ENCODE results near the gene SLC12A7.

Gene SLC12A7

DNA sequence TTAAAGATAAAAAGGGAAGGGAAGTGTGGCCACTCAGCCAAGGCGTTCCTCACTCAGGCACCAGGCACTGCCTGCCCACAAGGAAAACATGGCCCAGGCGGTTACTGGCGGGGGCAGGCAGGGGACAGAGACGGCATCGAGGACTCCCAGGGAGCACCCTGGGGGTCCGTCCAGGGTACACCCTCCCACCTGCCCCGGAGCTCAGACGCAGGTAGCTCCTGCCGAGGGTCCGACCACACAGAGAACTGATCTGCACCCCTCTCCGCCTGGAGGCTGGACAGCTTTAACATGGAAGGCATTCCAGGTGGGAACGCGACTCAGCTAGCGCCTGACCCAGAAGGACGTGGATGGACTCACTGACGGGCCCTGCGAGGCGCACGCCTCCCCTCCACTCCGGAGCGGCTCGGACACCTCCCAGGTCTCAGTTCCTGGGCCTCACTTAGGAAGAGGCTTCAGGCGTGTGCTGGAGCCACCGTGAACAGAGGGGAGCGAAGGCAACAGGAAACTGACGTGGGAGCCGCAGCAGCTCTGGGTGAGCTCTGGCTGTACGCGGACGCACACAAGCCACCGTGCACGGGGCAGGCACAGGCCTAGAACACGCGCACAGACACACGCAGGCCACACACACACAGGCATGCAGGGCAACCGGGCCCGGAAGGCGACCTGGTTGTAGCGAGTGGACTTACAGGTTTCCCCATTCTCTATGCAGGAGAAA lies 55.8 kb downstream of the SLC12A7 start:
- Histone ChIP-seq H3K36me3 (ENCODE audit: insufficient read depth, low read length) (no peaks in the 10 kb centered on the region), H3K9ac (ENCODE audit: low read depth, low read length, poor library complexity, severe bottlenecking) (no peak overlapping the region), H4K20me1 (ENCODE audit: insufficient read depth, low read length, poor library complexity, severe bottlenecking) (no peaks in the 10 kb centered on the region), H3K27me3 (ENCODE audit: insufficient read depth, low read length, poor library complexity, severe bottlenecking) (no peaks in the 10 kb centered on the region), H3K4me3 (ENCODE audit: low read length, poor library complexity, severe bottlenecking) (no peak overlapping the region), H3K4me1 (ENCODE audit: insufficient read depth, low read length, poor library complexity, severe bottlenecking) (no peaks in the 10 kb centered on the region), H3K79me2 (ENCODE audit: insufficient read depth, low read length) (no peaks in the 10 kb centered on the region), H2AFZ (ENCODE audit: low read length) (no peak overlapping the region), H3K9me3 (ENCODE audit: insufficient read depth, low read depth, low read length) (no peaks in the 10 kb centered on the region), H3K9me2 (replicated peaks; ENCODE audit: low read depth, low read length) (no peaks in the 10 kb centered on the region), H3K4me2 (ENCODE audit: low read depth, low read length, poor library complexity, severe bottlenecking) (no peak overlapping the region), H3F3A (ENCODE audit: low read depth) (no peaks in the 10 kb centered on the region)
- TF ChIP-seq, protein P1, sequence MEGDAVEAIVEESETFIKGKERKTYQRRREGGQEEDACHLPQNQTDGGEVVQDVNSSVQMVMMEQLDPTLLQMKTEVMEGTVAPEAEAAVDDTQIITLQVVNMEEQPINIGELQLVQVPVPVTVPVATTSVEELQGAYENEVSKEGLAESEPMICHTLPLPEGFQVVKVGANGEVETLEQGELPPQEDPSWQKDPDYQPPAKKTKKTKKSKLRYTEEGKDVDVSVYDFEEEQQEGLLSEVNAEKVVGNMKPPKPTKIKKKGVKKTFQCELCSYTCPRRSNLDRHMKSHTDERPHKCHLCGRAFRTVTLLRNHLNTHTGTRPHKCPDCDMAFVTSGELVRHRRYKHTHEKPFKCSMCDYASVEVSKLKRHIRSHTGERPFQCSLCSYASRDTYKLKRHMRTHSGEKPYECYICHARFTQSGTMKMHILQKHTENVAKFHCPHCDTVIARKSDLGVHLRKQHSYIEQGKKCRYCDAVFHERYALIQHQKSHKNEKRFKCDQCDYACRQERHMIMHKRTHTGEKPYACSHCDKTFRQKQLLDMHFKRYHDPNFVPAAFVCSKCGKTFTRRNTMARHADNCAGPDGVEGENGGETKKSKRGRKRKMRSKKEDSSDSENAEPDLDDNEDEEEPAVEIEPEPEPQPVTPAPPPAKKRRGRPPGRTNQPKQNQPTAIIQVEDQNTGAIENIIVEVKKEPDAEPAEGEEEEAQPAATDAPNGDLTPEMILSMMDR (conservative IDR thresholded peaks at IDR 0.05; ENCODE audit: low read length): no peak
- no peak for TF ChIP-seq EZH2phosphoT487 (IDR thresholded peaks at IDR 0.05; ENCODE audit: borderline replicate concordance)

DNA sequence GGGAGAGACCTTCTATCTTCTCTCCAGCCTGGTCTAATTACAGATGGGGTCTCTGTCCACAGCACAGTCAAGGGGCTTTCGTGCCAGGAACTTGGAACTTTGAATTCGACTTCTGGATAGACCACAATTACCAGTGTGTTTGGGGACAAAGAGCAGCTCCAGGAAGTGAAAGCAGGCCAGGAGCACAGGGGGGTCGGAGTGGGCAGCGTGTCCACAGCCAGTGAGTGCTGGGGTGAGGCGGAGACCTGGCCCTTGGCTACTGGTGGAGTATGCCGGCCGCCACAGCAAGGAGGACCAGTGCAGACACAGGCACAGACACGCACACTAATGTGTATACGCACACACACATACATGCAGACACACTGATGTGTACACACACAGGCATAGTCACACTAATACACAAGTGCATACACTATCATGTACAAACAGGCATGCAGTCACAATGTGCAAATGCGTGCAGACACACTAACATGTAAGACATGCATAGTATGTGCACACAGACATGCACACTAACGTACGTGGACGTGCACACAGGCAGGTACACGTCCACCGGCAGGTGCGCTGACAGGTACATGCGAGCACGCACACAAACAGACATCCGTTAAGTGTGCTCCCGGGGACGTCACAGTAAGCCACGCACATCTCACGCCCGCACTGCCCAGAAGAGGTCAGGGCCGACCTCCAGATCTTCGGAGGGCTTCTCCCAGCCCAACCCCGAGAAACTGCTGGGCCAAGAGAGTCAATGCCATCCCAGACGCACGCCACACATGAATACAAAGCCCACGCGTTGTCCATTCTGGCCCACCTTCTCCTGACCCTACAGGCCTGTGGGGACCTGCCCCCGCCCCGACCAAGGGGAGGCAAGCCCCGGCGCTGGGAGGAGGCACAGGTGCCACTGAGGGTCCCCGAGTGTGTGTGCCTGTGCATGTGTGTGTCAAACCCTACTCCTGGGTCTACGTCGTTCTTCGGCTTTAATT lies 56.8 kb downstream of the SLC12A7 start:
- Histone ChIP-seq H3K4me3 (ENCODE audit: low read length, poor library complexity, severe bottlenecking) (no peak overlapping the region), H3K9ac (ENCODE audit: low read depth, low read length, poor library complexity, severe bottlenecking) (no peak overlapping the region), H3K27me3 (ENCODE audit: insufficient read depth, low read length, poor library complexity, severe bottlenecking) (no peaks in the 10 kb centered on the region), H3K9me2 (replicated peaks; ENCODE audit: low read depth, low read length) (no peaks in the 10 kb centered on the region), H3F3A (ENCODE audit: low read depth) (no peaks in the 10 kb centered on the region), H3K4me2 (ENCODE audit: low read depth, low read length, poor library complexity, severe bottlenecking) (no peak overlapping the region), H4K20me1 (ENCODE audit: insufficient read depth, low read length, poor library complexity, severe bottlenecking) (no peaks in the 10 kb centered on the region), H2AFZ (ENCODE audit: low read length) (no peak overlapping the region), H3K9me3 (ENCODE audit: insufficient read depth, low read depth, low read length) (no peaks in the 10 kb centered on the region), H3K79me2 (ENCODE audit: insufficient read depth, low read length) (no peaks in the 10 kb centered on the region), H3K36me3 (ENCODE audit: insufficient read depth, low read length) (no peaks in the 10 kb centered on the region), H3K4me1 (ENCODE audit: insufficient read depth, low read length, poor library complexity, severe bottlenecking) (no peaks in the 10 kb centered on the region)
- TF ChIP-seq, protein P1 (conservative IDR thresholded peaks at IDR 0.05; ENCODE audit: low read length): no peak
- TF ChIP-seq EZH2phosphoT487 (IDR thresholded peaks at IDR 0.05; ENCODE audit: borderline replicate concordance): no peak

DNA sequence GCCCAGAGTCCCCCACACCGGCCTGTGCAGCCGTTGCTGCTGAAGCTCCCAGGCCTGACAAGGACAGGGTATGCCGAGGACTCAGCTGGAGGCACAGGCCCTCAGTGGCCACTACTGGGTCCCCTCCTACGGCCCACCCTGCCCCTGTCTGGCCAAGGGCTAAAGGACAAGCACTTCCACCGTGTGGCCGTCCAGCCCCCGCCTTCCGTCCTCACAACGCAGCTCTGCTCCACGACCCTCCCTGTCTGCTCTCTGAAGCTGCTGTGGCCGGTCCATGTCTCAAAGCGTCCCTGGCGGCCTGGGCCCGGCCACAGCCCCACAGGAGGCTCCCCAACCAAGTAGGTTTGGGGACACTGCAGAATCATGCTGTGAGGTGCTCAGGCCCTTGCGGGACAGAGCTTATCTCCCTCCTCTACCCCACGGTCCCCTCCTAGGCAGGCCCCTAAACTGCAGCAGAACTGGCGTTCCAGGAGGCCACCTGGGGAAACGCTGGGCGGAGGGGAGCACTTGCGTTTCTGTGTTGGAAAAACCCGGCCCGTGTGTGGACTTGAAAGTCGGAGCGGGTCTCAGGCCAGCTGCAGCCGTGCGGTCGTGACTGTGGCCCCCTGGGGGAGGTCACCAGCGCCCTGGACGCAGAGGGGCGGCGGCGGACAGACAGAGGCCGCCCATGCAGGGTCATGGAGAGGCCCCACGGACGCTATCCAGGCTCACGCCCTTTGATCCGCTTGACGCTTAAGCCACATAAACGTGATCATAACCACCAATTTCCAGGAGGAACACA lies 57.7 kb downstream of the SLC12A7 start:
- Histone ChIP-seq H2AFZ (ENCODE audit: low read length) (no peak overlapping the region), H3K9me3 (ENCODE audit: insufficient read depth, low read depth, low read length) (no peaks in the 10 kb centered on the region), H3K27me3 (ENCODE audit: insufficient read depth, low read length, poor library complexity, severe bottlenecking) (no peaks in the 10 kb centered on the region), H4K20me1 (ENCODE audit: insufficient read depth, low read length, poor library complexity, severe bottlenecking) (no peaks in the 10 kb centered on the region), H3K36me3 (ENCODE audit: insufficient read depth, low read length) (no peaks in the 10 kb centered on the region), H3F3A (ENCODE audit: low read depth) (no peaks in the 10 kb centered on the region), H3K9ac (ENCODE audit: low read depth, low read length, poor library complexity, severe bottlenecking) (no peak overlapping the region), H3K79me2 (ENCODE audit: insufficient read depth, low read length) (no peaks in the 10 kb centered on the region), H3K9me2 (replicated peaks; ENCODE audit: low read depth, low read length) (no peaks in the 10 kb centered on the region), H3K4me3 (ENCODE audit: low read length, poor library complexity, severe bottlenecking) (no peak overlapping the region), H3K4me2 (ENCODE audit: low read depth, low read length, poor library complexity, severe bottlenecking) (no peak overlapping the region), H3K4me1 (ENCODE audit: insufficient read depth, low read length, poor library complexity, severe bottlenecking) (no peaks in the 10 kb centered on the region)
- no peak for TF ChIP-seq EZH2phosphoT487 (IDR thresholded peaks at IDR 0.05; ENCODE audit: borderline replicate concordance)
- TF ChIP-seq, protein P1 (conservative IDR thresholded peaks at IDR 0.05; ENCODE audit: low read length): no peak

Measured in Loucy (cell line).